ENCODE data around the gene ATP6V1F.

Gene ATP6V1F

DNA sequence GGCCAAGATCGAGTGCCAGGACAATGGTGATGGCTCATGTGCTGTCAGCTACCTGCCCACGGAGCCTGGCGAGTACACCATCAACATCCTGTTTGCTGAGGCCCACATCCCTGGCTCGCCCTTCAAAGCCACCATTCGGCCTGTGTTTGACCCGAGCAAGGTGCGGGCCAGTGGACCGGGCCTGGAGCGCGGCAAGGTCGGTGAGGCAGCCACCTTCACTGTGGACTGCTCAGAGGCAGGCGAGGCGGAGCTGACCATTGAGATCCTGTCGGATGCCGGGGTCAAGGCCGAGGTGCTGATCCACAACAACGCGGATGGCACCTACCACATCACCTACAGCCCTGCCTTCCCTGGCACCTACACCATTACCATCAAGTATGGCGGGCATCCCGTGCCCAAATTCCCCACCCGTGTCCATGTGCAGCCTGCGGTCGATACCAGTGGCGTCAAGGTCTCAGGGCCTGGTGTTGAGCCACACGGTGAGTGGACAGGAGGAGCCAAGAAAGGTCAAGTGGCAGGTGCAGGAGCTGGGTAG, 17.8 kb upstream of the ATP6V1F start:
- Histone ChIP-seq H3K36me3 (ENCODE audit: control insufficient read depth, insufficient read depth, low read length) (peaks cover 86% of the 10 kb centered on the region), H3K4me3 (ENCODE audit: low read depth, low read length) (no peak overlapping the region), H3K9me3 (ENCODE audit: control insufficient read depth, insufficient read depth, low read depth, low read length) (no peaks in the 10 kb centered on the region), H3K27me3 (ENCODE audit: control insufficient read depth, insufficient read depth, low read length) (no peaks in the 10 kb centered on the region), H3K27ac (ENCODE audit: low read depth, low read length) (no peak overlapping the region), H3K4me1 (ENCODE audit: control insufficient read depth, insufficient read depth, low read length) (peaks cover 9% of the 10 kb centered on the region), H3K9ac (ENCODE audit: low read length) (no peak overlapping the region)

DNA sequence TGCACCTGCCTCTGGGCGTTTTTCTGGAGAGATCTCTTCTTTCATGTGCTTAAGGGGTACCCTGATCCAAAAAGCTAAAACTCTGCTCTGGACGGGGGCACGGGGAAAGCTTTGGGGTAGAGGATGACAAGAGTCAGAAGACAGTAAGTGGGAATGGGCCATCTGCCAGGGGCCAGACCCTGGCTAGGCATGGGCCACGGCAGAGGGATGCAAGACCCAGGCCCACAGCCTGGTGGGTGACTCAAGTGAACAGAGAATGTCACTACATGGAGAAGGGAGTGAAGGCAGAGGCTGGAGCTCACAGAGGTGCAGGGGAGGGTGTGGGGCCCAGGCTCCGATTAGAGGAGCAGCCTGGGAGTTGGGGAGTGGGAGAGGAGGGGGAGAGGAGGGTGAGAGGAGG, 17.2 kb upstream of the ATP6V1F start:
- Histone ChIP-seq H3K27me3 (ENCODE audit: control insufficient read depth, insufficient read depth, low read length) (no peaks in the 10 kb centered on the region), H3K9me3 (ENCODE audit: control insufficient read depth, insufficient read depth, low read depth, low read length) (no peaks in the 10 kb centered on the region), H3K27ac (ENCODE audit: low read depth, low read length) (no peak overlapping the region), H3K9ac (ENCODE audit: low read length) (no peak overlapping the region), H3K4me1 (ENCODE audit: control insufficient read depth, insufficient read depth, low read length) (peaks cover 9% of the 10 kb centered on the region), H3K36me3 (ENCODE audit: control insufficient read depth, insufficient read depth, low read length) (peaks cover 86% of the 10 kb centered on the region), H3K4me3 (ENCODE audit: low read depth, low read length) (no peak overlapping the region)

DNA sequence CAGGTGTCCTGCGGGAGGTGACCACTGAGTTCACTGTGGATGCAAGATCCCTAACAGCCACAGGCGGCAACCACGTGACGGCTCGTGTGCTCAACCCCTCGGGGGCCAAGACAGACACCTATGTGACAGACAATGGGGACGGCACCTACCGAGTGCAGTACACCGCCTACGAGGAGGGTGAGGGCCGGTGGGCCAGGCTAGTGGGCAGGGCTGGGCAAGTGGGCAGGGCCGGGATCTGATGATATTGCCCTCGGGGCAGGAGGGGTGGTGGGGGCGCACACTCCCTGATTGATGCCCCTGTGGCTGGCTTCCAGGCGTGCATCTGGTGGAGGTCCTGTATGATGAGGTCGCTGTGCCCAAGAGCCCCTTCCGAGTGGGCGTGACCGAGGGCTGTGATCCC, 16.7 kb upstream of the ATP6V1F start:
- Histone ChIP-seq H3K27me3 (ENCODE audit: control insufficient read depth, insufficient read depth, low read length) (no peaks in the 10 kb centered on the region), H3K27ac (ENCODE audit: low read depth, low read length) (no peak overlapping the region), H3K4me1 (ENCODE audit: control insufficient read depth, insufficient read depth, low read length) (peaks cover 8% of the 10 kb centered on the region), H3K36me3 (ENCODE audit: control insufficient read depth, insufficient read depth, low read length) (peaks cover 86% of the 10 kb centered on the region), H3K4me3 (ENCODE audit: low read depth, low read length) (no peak overlapping the region), H3K9me3 (ENCODE audit: control insufficient read depth, insufficient read depth, low read depth, low read length) (no peaks in the 10 kb centered on the region), H3K9ac (ENCODE audit: low read length) (no peak overlapping the region)

DNA sequence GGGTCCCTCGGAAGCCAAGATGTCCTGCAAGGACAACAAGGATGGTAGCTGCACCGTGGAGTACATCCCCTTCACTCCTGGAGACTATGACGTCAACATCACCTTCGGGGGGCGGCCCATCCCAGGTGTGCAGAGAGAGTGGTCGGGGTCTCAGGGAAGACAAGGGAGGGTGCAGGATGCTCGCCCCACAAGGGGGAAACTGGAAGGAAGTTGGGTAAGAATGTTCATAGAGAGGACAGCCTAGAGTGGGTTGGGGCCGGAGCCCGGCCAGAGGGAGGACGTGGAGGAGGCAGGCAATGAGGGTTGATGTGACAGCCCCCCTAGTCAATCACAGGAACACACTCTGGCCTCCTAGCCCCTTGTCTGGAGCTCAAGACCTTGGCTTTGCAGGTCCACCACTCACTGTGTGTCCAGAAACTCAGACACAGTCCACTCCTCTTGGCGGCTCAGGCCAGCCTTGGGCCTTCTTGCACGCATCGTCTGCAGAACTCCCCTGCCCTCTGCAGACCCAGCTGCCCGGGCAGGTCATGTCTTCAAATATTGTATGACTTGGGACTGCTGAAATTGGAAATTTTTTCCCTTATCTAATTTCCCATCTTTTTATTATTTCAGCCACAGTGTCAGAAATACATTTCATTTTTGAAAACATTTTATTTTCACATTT, 15.7 kb upstream of the ATP6V1F start:
- H3K36me3 ChIP-seq (ENCODE audit: control insufficient read depth, insufficient read depth, low read length), result peaks cover 86% of the 10 kb centered on the region
- no peaks in the 10 kb centered on the region for H3K9me3 ChIP-seq (ENCODE audit: control insufficient read depth, insufficient read depth, low read depth, low read length)
- no peak overlapping the region for H3K4me3 ChIP-seq (ENCODE audit: low read depth, low read length)
- no peaks in the 10 kb centered on the region for H3K27me3 ChIP-seq (ENCODE audit: control insufficient read depth, insufficient read depth, low read length)
- H3K27ac ChIP-seq (ENCODE audit: low read depth, low read length), result no peak overlapping the region
- H3K9ac ChIP-seq (ENCODE audit: low read length), result no peak overlapping the region
- H3K4me1 ChIP-seq (ENCODE audit: control insufficient read depth, insufficient read depth, low read length), result 0 out of 2 replicates have a peak, but pooled peaks cover 2% of the 10 kb centered on the region

DNA sequence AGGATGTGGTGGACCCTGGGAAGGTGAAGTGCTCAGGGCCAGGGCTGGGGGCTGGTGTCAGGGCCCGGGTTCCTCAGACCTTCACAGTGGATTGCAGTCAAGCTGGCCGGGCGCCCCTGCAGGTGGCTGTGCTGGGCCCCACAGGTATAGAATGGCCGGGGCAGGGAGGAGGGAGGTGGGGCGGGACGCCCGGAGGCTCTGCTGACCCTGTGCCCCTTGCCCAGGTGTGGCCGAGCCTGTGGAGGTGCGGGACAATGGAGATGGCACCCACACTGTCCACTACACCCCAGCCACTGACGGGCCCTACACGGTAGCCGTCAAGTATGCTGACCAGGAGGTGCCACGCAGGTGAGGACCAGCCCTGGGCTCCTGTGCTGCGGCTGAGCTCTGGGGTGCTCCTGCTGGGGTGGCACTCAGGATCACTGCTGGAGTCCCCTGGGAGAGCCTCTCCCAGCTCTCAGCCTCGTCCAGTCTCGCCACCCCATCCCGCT, 14.9 kb upstream of the ATP6V1F start:
- Histone ChIP-seq H3K4me1 (ENCODE audit: control insufficient read depth, insufficient read depth, low read length) (no peaks in the 10 kb centered on the region), H3K27me3 (ENCODE audit: control insufficient read depth, insufficient read depth, low read length) (no peaks in the 10 kb centered on the region), H3K9ac (ENCODE audit: low read length) (no peak overlapping the region), H3K9me3 (ENCODE audit: control insufficient read depth, insufficient read depth, low read depth, low read length) (no peaks in the 10 kb centered on the region), H3K4me3 (ENCODE audit: low read depth, low read length) (no peak overlapping the region), H3K27ac (ENCODE audit: low read depth, low read length) (no peak overlapping the region), H3K36me3 (ENCODE audit: control insufficient read depth, insufficient read depth, low read length) (peaks cover 88% of the 10 kb centered on the region)

DNA sequence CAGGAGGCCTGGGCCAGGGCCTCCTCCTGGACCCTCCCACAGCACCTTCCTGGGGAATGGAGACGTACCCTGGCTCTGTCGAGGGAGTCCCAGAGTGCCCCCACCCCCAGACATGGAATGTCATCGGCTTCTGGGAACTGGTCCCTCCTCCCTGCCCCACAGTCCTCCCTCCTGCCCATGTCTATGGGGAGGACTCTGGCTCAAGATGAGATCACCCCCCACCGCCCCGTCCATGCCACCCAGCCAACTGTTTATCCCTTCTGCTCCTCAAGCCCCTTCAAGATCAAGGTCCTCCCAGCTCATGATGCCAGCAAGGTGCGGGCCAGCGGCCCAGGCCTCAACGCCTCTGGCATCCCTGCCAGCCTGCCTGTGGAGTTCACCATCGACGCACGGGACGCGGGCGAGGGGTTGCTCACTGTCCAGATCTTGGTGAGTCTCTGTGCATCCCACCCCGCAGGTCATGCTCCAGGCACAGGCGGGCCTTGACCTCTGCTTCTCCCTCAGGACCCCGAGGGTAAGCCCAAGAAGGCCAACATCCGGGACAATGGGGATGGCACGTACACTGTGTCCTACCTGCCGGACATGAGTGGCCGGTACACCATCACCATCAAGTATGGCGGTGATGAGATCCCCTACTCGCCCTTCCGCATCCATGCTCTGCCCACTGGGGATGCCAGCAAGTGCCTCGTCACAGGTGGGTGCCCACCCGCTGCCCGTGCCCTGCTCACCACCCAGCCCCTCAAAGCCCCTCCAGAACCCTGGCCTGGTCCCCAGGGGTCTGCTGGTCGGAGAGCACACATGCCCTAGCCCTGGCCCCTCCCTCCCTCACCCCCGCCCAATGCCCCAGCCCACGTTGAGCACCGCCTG, 14.1 kb upstream of the ATP6V1F start:
- H3K4me1 ChIP-seq (ENCODE audit: control insufficient read depth, insufficient read depth, low read length), result no peaks in the 10 kb centered on the region
- H3K36me3 ChIP-seq (ENCODE audit: control insufficient read depth, insufficient read depth, low read length), result peaks cover 88% of the 10 kb centered on the region
- H3K27me3 ChIP-seq (ENCODE audit: control insufficient read depth, insufficient read depth, low read length), result no peaks in the 10 kb centered on the region
- H3K4me3 ChIP-seq (ENCODE audit: low read depth, low read length), result no peak overlapping the region
- H3K9me3 ChIP-seq (ENCODE audit: control insufficient read depth, insufficient read depth, low read depth, low read length), result no peaks in the 10 kb centered on the region
- no peak overlapping the region for H3K27ac ChIP-seq (ENCODE audit: low read depth, low read length)
- no peak overlapping the region for H3K9ac ChIP-seq (ENCODE audit: low read length)

DNA sequence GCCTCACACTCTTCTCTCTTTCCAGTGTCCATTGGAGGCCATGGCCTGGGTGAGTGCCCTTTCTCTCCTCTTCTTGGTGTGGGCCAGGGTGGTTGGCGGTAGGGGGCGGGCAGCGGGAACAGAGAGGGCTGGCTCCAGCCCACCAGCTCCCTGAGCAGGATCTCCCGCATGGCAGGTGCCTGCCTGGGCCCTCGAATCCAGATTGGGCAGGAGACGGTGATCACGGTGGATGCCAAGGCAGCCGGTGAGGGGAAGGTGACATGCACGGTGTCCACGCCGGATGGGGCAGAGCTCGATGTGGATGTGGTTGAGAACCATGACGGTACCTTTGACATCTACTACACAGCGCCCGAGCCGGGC, 13.5 kb upstream of the ATP6V1F start:
- Histone ChIP-seq H3K27me3 (ENCODE audit: control insufficient read depth, insufficient read depth, low read length) (no peaks in the 10 kb centered on the region), H3K36me3 (ENCODE audit: control insufficient read depth, insufficient read depth, low read length) (peaks cover 88% of the 10 kb centered on the region), H3K4me1 (ENCODE audit: control insufficient read depth, insufficient read depth, low read length) (no peaks in the 10 kb centered on the region), H3K4me3 (ENCODE audit: low read depth, low read length) (no peak overlapping the region), H3K9ac (ENCODE audit: low read length) (no peak overlapping the region), H3K9me3 (ENCODE audit: control insufficient read depth, insufficient read depth, low read depth, low read length) (no peaks in the 10 kb centered on the region), H3K27ac (ENCODE audit: low read depth, low read length) (no peak overlapping the region)

DNA sequence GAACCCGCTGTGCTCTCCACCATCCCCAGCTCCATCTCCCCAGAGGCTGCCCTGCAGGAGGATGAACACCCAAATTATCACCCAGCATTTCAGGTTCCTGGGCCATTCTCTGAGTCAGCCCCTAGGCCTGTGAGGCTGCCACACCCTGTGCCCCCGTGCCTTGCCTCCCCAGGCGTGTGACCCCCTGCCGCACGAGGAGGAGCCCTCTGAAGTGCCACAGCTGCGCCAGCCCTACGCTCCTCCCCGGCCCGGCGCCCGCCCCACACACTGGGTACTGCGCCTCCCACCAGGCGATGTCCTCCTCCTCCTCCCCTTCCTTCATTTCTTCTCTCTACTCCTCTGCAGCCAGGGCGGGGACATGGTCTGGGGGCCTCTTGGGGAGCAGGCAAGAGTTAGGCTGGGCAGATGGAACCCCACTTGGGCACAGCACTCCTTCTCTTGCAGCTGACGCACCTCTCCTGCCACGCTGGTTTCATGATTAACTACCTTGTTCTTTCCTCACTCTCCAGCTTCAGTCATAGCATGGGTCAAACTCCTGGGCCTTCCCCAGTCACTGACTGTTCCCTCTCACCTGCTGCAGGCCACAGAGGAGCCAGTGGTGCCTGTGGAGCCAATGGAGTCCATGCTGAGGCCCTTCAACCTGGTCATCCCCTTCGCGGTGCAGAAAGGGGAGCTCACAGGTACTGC, 12.7 kb upstream of the ATP6V1F start:
- Histone ChIP-seq H3K4me3 (ENCODE audit: low read depth, low read length) (no peak overlapping the region), H3K27ac (ENCODE audit: low read depth, low read length) (no peak overlapping the region), H3K4me1 (ENCODE audit: control insufficient read depth, insufficient read depth, low read length) (no peaks in the 10 kb centered on the region), H3K9ac (ENCODE audit: low read length) (no peak overlapping the region), H3K27me3 (ENCODE audit: control insufficient read depth, insufficient read depth, low read length) (no peaks in the 10 kb centered on the region), H3K36me3 (ENCODE audit: control insufficient read depth, insufficient read depth, low read length) (peaks cover 88% of the 10 kb centered on the region), H3K9me3 (ENCODE audit: control insufficient read depth, insufficient read depth, low read depth, low read length) (no peaks in the 10 kb centered on the region)

DNA sequence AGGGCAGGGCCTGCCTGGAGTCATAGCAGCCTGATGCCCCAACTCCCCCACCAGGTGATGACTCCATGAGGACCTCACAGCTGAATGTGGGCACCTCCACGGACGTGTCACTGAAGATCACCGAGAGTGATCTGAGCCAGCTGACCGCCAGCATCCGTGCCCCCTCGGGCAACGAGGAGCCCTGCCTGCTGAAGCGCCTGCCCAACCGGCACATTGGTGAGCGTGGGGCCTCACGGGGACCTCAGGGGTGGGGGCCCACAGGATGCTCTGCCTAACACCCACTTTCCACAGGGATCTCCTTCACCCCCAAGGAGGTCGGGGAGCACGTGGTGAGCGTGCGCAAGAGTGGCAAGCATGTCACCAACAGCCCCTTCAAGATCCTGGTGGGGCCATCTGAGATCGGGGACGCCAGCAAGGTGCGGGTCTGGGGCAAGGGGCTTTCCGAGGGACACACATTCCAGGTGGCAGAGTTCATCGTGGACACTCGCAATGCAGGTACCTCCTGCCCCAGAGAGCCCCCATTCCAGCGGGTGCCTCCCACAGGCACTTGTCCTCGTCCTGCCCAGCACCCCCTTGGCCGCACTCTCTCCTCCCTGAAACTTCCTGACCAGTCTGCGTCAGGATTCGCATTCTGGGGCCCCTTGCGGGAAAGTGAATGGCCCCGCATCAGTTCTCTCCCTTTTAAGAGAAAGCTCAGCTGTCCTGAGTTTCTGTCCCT, 10.0 kb upstream of the ATP6V1F start:
- H3K4me3 ChIP-seq (ENCODE audit: low read depth, low read length), result no peak overlapping the region
- H3K9me3 ChIP-seq (ENCODE audit: control insufficient read depth, insufficient read depth, low read depth, low read length), result no peaks in the 10 kb centered on the region
- no peaks in the 10 kb centered on the region for H3K4me1 ChIP-seq (ENCODE audit: control insufficient read depth, insufficient read depth, low read length)
- H3K36me3 ChIP-seq (ENCODE audit: control insufficient read depth, insufficient read depth, low read length), result peaks cover 91% of the 10 kb centered on the region
- no peaks in the 10 kb centered on the region for H3K27me3 ChIP-seq (ENCODE audit: control insufficient read depth, insufficient read depth, low read length)
- no peak overlapping the region for H3K9ac ChIP-seq (ENCODE audit: low read length)
- H3K27ac ChIP-seq (ENCODE audit: low read depth, low read length), result no peak overlapping the region

DNA sequence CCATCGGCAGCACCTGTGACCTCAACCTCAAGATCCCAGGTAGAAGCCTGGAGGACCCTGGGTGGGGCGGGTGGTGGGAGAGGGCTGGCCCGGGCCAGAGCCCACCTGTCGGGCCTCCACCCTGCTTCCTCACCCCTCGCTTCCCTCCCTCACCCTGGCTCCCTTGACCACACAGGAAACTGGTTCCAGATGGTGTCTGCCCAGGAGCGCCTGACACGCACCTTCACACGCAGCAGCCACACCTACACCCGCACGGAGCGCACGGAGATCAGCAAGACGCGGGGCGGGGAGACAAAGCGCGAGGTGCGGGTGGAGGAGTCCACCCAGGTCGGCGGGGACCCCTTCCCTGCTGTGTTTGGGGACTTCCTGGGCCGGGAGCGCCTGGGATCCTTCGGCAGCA, 8.9 kb upstream of the ATP6V1F start:
- Histone ChIP-seq H3K4me3 (ENCODE audit: low read depth, low read length) (no peak overlapping the region), H3K4me1 (ENCODE audit: control insufficient read depth, insufficient read depth, low read length) (no peaks in the 10 kb centered on the region), H3K36me3 (ENCODE audit: control insufficient read depth, insufficient read depth, low read length) (peaks cover 82% of the 10 kb centered on the region), H3K9me3 (ENCODE audit: control insufficient read depth, insufficient read depth, low read depth, low read length) (no peaks in the 10 kb centered on the region), H3K27ac (ENCODE audit: low read depth, low read length) (no peak overlapping the region), H3K27me3 (ENCODE audit: control insufficient read depth, insufficient read depth, low read length) (no peaks in the 10 kb centered on the region), H3K9ac (ENCODE audit: low read length) (no peak overlapping the region)

All from HUES6 (cell line).